HG03175 (cell line): ENCODE measurements around the gene SOWAHB.

Experiments used
- ATAC-seq: cut with Tn5 transposase; IDR thresholded peaks from one replicate; pipeline ENCODE4 v1.9.1; 2021; ENCODE audit warnings: mild to moderate bottlenecking, moderate library complexity; ENCODE audit not compliant: unreplicated experiment

Gene SOWAHB

GRCh38 chr4:76897536-76898384 is at the start of gene SOWAHB:
TSS of gene SOWAHB (minus strand) at chr4:76898144. CDS start at chr4:76897849, 295 bp downstream.
- ATAC-seq = peak; percentile 43

GRCh38 chr4:76947369-76947768 is 49.4 kb upstream of the SOWAHB start:
- no peak for ATAC-seq

- ATAC-seq = no peak
These were observed 45.8 kb upstream of the SOWAHB start for GRCh38 chr4:76943790-76944189.

- ATAC-seq = no peak
These were observed 45.2 kb upstream of the SOWAHB start for GRCh38 chr4:76943129-76943620.

- no peak for ATAC-seq
These were observed 41.2 kb upstream of the SOWAHB start for GRCh38 chr4:76939184-76939583.

GRCh38 chr4:76931576-76932276 is 33.8 kb upstream of the SOWAHB start:
- no peak for ATAC-seq

- no peak for ATAC-seq
These were observed 33.1 kb upstream of the SOWAHB start for GRCh38 chr4:76931087-76931486.

GRCh38 chr4:76930685-76931084 is 32.7 kb upstream of the SOWAHB start:
- ATAC-seq = no peak

- no peak for ATAC-seq
These were observed 28.9 kb upstream of the SOWAHB start for GRCh38 chr4:76926841-76927240.

GRCh38 chr4:76923619-76924357 is 25.8 kb upstream of the SOWAHB start:
- ATAC-seq = no peak

GRCh38 chr4:76920715-76921114 is 22.8 kb upstream of the SOWAHB start:
- no peak for ATAC-seq

GRCh38 chr4:76909711-76910110 is 11.8 kb upstream of the SOWAHB start:
- ATAC-seq = no peak

- ATAC-seq = no peak
These were observed 7.6 kb upstream of the SOWAHB start for GRCh38 chr4:76905521-76905920.

GRCh38 chr4:76904646-76905190 is 6.8 kb upstream of the SOWAHB start:
- no peak for ATAC-seq

GRCh38 chr4:76902233-76902890 is 4.4 kb upstream of the SOWAHB start:
- no peak for ATAC-seq

- ATAC-seq = no peak
These were observed 1.2 kb upstream of the SOWAHB start for GRCh38 chr4:76898949-76899645.

- ATAC-seq = no peak
These were observed 395 bp upstream of the SOWAHB start for GRCh38 chr4:76898385-76898692.

GRCh38 chr4:76896614-76897535 is 1.1 kb downstream of the SOWAHB start:
- peak; percentile 38 for ATAC-seq

GRCh38 chr4:76896048-76896447 is 1.9 kb downstream of the SOWAHB start:
- ATAC-seq = no peak
